ENCODE measurements around the gene SWAP70.
A peak's percentile ranks its signal among the peaks of the same experiment; 100 is the strongest.
"Not testable (repeated sequence)": the region's sequence is repeated elsewhere in the genome, so short reads cannot be mapped to it uniquely, and the experiment has no call there.

The SWAP70 gene

GRCh38 chr11:9722893-9723292 lies 59.0 kb downstream of the SWAP70 start:
- no peak for DNase-seq

DNA sequence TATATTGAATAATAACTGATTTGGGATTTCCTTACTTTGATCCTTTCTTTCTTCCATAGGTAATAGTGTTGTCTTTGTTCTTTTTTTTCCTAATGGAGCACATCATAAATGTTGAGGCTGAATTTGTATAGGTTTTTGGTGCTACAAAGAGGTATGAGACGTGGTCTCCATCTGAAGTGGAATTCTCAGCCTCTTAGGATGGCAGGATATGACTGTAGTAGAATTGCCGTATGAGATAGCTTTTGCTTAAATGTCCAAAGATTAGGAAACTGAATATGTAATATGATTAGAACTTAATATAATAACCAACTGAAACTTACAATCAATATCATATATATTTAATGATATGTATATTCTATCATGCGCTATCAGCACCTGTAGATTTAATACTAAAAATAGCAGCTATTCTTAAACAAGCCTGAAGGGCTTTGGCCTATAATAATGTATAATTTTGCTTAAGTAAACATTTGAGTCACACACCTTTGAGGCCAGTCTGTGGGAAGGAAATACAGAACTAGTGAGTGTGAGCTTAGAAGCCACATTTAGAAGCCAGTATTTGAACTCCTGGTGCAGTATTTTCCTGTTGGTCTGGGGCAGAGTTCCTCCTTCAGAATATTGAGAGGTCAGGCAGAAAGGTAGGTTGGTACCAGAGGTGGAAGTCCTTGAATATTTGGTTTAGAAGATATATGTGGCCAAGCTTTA lies 62.6 kb downstream of the SWAP70 start:
- DNase-seq, result no peak

GRCh38 chr11:9728058-9728457 lies 64.2 kb downstream of the SWAP70 start:
- DNase-seq, result no peak

- DNase-seq, result no peak
These were observed 67.4 kb downstream of the SWAP70 start for GRCh38 chr11:9731256-9731655.

DNA sequence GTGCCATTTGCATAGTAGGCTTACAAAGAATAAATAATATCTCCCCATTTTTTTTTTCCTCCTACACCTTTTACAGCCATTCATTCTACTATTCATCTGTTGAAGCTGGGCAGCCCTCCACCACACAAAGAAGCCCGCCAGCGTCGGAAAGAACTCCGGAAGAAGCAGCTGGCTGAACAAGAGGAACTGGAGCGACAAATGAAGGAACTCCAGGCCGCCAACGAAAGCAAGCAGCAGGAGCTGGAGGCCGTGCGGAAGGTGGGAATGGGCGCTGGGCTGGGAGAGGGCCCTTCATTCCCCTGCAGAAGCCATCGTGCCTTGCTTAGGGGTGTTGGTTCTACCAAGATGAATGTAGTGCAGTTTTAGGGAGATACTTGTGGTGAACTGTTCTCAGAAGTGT lies 68.6 kb downstream of the SWAP70 start:
- peak in 1 of 4 experiments; percentile 37 for DNase-seq

DNA sequence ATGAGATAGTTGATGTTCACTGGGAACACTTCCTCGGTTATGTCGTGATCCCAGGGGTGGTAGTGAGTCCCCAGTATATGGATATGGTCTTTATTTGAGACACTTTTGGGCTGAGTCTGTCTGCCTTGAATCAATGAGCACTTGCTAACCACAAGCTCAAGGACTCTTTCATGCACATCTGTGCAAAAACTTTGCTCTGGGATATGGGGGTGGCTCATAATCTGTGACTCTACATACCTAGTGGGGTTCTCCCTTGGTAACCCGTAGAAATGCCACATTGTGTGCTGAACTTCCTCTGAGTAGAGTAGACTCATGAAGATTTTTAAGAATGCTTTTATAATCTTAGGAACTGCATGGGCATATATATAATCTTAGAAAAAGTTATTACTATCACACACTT lies 69.3 kb downstream of the SWAP70 start:
- no peak for DNase-seq

- DNase-seq, result no peak
These were observed 71.4 kb downstream of the SWAP70 start for GRCh38 chr11:9735236-9735635.

GRCh38 chr11:9735919-9736318 lies 72.0 kb downstream of the SWAP70 start:
- DNase-seq, result no peak

GRCh38 chr11:9736365-9736764 lies 72.5 kb downstream of the SWAP70 start:
- no peak for DNase-seq

DNA sequence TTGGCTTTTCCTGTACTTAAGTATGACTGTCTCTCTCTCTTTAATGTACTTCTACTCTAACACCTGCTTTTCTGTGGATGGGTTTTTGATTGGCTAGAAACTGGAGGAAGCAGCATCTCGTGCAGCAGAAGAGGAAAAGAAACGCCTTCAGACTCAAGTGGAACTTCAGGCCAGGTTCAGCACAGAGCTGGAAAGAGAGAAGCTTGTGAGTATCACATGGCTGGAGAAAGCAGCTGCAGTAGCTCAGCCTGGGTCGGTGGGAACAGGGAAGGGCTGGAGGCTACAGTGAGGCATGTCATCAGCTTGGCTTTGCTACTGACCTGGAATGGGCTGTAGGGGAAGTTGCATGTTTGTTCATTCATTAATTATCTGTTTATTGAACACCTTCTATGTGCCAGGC lies 74.2 kb downstream of the SWAP70 start:
- peak; percentile 87 to 96 (median 94) for DNase-seq

GRCh38 chr11:9738707-9739106 lies 74.8 kb downstream of the SWAP70 start:
- no peak for DNase-seq

DNA sequence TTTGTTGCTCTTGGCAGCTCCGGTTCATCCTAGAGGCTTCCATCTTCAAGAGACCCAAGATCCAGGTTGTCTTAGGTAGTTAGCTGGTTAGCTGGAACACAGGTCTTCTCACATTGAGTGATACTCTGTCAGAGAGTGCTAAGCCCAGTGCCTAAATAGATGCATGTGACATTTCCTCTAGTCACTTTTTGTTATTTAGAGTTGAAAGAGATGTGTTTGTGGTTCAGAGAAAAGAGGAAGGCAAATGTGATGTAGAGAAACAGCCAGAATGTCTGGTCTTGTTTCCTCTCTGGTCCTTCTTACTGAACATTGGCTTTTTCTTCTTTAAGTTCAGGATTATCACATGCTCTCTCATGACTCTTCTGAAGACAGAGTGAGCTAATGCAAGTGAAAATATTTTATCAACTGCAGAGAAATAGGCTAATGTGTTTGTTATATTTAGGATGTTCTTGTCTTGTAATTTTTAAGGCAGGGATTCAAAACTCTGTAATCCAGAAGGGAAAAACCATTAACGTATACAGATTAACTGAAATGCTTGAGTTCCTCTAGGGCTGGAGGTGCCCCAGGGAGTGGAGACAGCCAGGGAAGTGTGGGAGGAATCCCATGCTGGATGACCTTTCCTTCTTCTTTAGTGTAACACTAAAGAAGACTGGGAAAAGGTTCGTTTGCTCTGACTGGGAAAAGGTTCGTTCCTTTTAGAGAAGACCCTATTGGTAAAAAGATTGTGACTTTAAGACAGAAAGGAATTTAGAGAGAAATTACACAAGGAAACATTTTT lies 75.4 kb downstream of the SWAP70 start:
- peak; percentile 50 to 83 (median 74) for DNase-seq

DNA sequence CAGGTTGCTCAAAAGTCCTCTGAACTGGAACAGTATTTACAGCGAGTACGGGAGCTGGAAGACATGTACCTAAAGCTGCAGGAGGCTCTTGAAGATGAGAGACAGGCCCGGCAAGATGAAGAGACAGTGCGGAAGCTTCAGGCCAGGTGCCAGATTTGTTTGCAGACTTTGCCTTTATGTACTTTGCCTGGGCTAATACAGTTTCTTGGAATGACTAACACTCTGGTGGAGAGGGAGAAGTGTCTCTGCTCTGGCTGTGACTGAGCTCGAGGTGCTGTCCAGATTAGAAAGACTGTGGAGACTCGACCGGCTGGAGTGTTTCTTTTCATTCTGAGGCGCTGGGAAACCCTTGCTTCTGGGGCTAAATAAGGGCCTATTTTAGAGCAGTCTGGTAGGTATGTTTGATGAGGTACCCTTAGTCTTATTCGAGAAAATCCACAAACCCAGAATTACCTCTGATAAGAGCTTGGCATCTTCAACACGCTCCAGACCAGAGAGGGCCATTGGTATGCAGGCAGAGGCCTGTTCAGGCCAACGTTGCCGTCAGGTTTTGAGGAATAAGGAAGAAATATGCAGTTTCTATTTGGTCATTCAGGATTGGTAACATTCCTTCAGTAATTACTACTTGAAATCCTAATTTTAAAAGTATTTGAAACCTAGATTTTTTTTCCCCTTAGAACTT lies 76.5 kb downstream of the SWAP70 start:
- DNase-seq, result no peak

DNA sequence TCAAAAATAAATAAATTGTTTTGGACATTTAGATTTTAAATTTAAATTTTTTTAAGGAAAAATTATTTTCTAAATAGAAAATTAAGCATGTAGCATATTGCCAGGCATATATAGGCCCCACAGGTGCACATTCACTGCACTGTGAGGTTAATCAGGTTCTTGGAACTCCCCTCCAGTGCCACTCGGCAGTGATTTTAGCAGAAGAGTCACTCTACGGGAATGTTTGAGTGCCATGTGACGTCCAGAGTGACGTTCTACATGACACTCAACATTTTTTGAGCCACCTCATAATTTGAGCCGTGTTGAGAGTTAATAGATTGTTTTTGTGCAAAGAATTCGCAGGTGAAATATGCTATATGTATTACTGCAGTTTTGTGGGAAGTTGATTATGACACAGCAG lies 77.4 kb downstream of the SWAP70 start:
- DNase-seq, result no peak

- DNase-seq, result not testable (repeated sequence)
These were observed 79.6 kb downstream of the SWAP70 start for GRCh38 chr11:9743512-9743911.

GRCh38 chr11:9745411-9746211 lies 81.7 kb downstream of the SWAP70 start:
- DNase-seq, result peak in 2 of 4 experiments; percentile 31 to 46

- no peak for DNase-seq
These were observed 83.4 kb downstream of the SWAP70 start for GRCh38 chr11:9747229-9747628.

GRCh38 chr11:9747828-9748227 lies 84.0 kb downstream of the SWAP70 start:
- DNase-seq, result no peak

DNA sequence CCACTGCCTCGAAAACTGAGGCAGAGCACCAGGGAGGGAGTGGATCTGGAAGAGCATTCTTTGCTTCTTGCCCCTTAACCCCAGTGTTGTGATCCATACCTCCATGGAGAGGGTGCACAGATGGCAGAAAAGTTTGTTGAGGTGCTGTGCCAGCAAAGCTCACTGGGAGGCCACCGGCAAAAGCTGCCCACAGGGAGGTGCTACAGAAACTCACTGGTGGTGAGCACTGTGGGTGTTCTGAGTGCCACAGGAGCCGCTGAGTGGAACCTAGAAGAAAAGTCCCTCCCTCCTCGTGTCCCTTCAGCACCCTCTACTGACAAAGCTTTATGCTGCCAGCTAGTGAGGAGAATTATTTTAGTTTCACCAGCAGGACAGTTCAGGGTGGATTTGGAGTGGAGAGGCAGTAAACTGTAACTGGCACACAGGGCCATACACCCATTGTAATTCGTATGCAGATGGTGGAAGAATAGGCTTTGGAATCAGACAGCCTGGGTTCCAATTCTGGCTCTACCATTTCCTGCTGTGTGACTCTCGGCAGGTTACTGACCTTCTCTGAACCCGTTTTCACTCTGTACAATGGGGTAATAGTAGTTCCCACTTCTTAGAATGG lies 84.6 kb downstream of the SWAP70 start:
- DNase-seq, result peak; percentile 78 to 90 (median 87)

- no peak for DNase-seq
These were observed 86.7 kb downstream of the SWAP70 start for GRCh38 chr11:9750551-9750950.

GRCh38 chr11:9752091-9752490 lies 88.2 kb downstream of the SWAP70 start:
- DNase-seq, result no peak

- DNase-seq, result peak; percentile 50 to 77 (median 68)
These were observed 89.1 kb downstream of the SWAP70 start for GRCh38 chr11:9753021-9753420.

Data from suppressor macrophage (primary cell).